Measurements from ENCODE around the gene MED27.

MED27 gene

DNA sequence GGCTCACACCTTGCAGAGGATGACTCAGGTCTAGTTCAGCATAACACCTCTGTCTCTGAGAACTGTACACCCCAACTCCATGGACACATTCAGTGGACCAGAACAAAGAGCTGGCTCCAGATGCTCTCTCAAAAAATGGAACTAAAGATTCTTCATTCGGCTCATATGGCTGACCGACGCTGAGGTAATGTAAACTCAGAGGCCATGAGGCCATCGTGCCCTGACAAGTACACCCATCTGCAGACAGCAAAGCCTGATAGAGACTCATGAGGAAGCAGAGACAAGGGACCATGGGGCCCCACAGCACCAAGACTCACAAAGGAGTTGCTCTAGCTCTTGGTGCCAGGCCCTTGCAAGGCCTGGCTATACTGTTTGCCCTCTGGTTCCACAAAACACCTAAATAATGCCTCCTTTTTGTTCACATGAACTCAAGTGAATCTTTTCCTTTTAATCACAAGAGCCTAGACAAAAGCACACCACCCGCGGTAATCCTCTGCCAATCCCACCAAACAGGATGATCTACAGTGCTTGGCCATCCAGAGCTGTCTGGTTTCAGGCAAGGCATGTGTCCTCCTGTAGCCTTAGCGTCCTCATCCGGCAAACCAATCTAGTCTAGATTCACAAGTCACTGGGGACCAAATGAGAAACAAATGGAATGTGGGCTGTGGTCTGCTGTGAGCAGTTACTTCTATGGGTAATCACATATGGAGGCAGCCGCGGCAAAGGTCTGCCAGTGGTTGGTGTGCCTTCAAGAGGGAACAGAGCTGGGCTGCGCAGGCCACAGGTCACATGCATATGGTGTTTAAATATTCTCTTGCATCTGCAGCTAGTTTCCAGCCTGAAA lies 22.7 kb downstream of the MED27 start:
- no peak for DNase-seq (ENCODE audit: low read depth)
- H3K4me3 ChIP-seq (ENCODE audit: control insufficient read depth, low read depth, low read length), result no peak overlapping the region
- no peak for TF ChIP-seq CTCF (IDR thresholded peaks at IDR 0.05; ENCODE audit: control insufficient read depth, insufficient read depth, low read depth, low read length, missing control alignments)

DNA sequence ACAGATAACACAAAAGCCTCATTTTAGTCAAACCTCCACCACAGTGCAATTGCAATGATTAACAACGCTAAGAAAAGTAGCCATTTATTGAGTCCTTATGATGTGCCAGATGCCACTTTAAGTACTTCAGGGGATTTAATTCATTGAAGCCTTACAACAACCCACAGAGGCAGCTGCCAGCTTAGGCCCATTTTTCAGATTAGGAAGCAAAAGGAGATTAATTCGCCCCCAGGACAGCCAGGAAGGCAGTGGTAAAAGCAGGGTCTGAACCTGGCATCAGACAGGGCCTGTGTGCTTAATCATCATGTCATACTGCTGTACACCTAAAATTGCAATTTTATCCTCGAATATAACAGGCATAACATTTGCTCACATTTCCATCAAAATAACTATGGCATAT lies 23.9 kb downstream of the MED27 start:
- H3K4me3 ChIP-seq (ENCODE audit: control insufficient read depth, low read depth, low read length), result no peak overlapping the region
- no peak for DNase-seq (ENCODE audit: low read depth)
- no peak for TF ChIP-seq CTCF (IDR thresholded peaks at IDR 0.05; ENCODE audit: control insufficient read depth, insufficient read depth, low read depth, low read length, missing control alignments)

GRCh38 chr9:132054024-132054423 lies 25.6 kb downstream of the MED27 start:
- TF ChIP-seq CTCF (IDR thresholded peaks at IDR 0.05; ENCODE audit: control insufficient read depth, insufficient read depth, low read depth, low read length, missing control alignments), result no peak
- no peak overlapping the region for H3K4me3 ChIP-seq (ENCODE audit: control insufficient read depth, low read depth, low read length)
- no peak for DNase-seq (ENCODE audit: low read depth)

GRCh38 chr9:132049900-132050299 lies 29.8 kb downstream of the MED27 start:
- no peak for TF ChIP-seq CTCF (IDR thresholded peaks at IDR 0.05; ENCODE audit: control insufficient read depth, insufficient read depth, low read depth, low read length, missing control alignments)
- H3K4me3 ChIP-seq (ENCODE audit: control insufficient read depth, low read depth, low read length), result no peak overlapping the region
- DNase-seq (ENCODE audit: low read depth), result no peak

DNA sequence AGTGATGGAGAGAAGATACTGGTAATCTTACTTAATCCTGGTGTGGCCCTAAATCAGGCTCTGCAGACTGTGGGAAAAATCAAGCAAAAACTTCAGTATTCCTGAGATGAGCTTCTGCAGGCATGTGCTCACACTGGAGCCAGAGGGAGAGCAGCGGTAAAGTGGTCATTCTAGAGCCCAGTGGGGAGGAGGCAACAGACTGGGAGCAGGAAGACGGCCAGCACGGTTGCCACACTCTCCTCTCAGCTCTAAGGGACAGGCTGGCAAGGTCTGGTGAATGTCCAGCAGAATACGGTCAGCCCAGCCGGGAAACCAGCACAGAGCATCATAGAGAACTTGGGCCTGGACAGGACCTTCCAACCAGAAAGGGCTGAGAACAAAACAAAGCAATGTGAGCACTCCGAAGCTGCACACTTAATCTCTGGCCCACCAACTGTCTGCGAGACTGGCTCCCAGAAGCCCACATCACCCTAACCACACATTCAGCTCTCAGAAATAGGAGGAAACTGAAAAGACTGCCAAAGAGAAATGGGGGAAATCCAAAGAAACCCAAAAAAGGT lies 30.3 kb downstream of the MED27 start:
- no peak for TF ChIP-seq CTCF (IDR thresholded peaks at IDR 0.05; ENCODE audit: control insufficient read depth, insufficient read depth, low read depth, low read length, missing control alignments)
- no peak for DNase-seq (ENCODE audit: low read depth)
- H3K4me3 ChIP-seq (ENCODE audit: control insufficient read depth, low read depth, low read length), result no peak overlapping the region

DNA sequence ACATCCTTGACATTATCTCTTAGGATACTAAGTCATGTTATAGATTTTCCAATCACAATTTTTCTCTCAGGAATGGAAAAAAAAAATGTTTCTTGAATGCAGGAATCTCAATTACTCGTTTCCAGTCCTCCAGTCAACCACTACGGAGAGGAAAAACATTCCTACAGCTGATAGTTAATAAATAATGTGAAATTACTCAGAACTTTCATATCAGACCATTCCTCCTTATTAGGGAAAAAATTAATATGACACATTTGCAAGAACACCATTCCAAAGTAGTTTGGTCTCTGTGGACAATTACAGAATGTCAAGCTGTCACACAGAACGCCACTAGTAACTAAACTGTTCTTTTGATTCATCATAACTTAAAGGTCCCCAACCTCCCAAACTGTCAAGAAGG lies 31.5 kb downstream of the MED27 start:
- no peak overlapping the region for H3K4me3 ChIP-seq (ENCODE audit: control insufficient read depth, low read depth, low read length)
- DNase-seq (ENCODE audit: low read depth), result no peak
- no peak for TF ChIP-seq CTCF (IDR thresholded peaks at IDR 0.05; ENCODE audit: control insufficient read depth, insufficient read depth, low read depth, low read length, missing control alignments)
